22Rv1 (cell line): ENCODE measurements around the gene EVPL.

Experiments
- ZFX ChIP-seq: fragments of 450-650 bp; IDR thresholded peaks from 2 replicates; pipeline ENCODE4 v1.6.1; 2017; ENCODE audit warnings: antibody characterized with exemption, borderline replicate concordance
- TF ChIP-seq, protein P1 (sequence below): fragments of 450-650 bp; IDR thresholded peaks from 2 replicates; pipeline ENCODE4 v1.5.1; 2017; ENCODE audit warnings: mild to moderate bottlenecking

DNA sequence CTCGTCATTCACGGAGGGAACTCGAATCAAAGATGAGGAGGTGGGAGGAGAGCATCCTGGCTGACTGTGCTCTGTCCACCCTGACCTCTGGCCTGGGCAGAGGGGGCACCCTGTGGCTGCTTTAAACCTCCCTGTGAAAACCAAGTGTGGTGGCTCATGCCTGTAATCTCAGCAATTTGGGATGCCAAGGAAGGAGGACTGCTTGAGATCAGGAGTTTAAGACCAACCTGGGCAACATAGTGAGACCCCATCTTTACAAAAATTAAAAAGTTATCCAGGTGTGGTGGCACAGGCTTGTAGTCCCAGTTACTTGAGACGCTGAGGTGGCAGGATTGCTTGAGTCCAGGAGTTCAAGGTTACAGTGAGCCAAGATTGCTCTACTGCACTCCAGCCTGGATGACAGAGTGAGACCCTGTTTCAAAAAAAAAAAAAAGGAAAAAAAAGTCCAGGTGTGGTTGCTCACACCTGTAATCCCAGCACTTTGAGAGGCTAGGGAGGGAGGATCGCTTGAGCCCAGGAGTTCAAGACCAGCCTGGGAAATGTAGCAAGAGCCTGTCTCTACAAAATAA, 32.2 kb downstream of the EVPL start:
- TF ChIP-seq, protein P1, sequence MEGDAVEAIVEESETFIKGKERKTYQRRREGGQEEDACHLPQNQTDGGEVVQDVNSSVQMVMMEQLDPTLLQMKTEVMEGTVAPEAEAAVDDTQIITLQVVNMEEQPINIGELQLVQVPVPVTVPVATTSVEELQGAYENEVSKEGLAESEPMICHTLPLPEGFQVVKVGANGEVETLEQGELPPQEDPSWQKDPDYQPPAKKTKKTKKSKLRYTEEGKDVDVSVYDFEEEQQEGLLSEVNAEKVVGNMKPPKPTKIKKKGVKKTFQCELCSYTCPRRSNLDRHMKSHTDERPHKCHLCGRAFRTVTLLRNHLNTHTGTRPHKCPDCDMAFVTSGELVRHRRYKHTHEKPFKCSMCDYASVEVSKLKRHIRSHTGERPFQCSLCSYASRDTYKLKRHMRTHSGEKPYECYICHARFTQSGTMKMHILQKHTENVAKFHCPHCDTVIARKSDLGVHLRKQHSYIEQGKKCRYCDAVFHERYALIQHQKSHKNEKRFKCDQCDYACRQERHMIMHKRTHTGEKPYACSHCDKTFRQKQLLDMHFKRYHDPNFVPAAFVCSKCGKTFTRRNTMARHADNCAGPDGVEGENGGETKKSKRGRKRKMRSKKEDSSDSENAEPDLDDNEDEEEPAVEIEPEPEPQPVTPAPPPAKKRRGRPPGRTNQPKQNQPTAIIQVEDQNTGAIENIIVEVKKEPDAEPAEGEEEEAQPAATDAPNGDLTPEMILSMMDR = no peak
- no peak for TF ChIP-seq ZFX
